Endothelial cell of umbilical vein (primary cell): ENCODE measurements around the gene ADCY2. TPM values are rescaled to one million over a fixed set of nuclear protein-coding genes. Genes with fewer than 3 reads are reported as not detected.

ENCODE experiments used
- BruUV-seq: library from RNA; stranded (reverse); fragments of 400-500 nt; replicated peaks from 2 replicates; lab custom pipeline; 2021; lab: Mats Ljungman, UMichigan
- CTCF ChIA-PET: fragments of 300-600, 350-600 bp; sonication (Branson Sonifier 250); formaldehyde crosslinking; loops from one replicate; lab custom pipeline; 2021; ENCODE audit warnings: antibody characterized with exemption, inconsistent platforms; lab: Charles Lee
- POLR2A ChIA-PET: fragments of 300-600, 350-600 bp; sonication (Branson Sonifier 250); formaldehyde crosslinking; loops from one replicate; lab custom pipeline; 2021; ENCODE audit warnings: antibody characterized with exemption, inconsistent platforms; lab: Charles Lee
- DNase-seq: peaks from one replicate; pipeline ENCODE4 v3.0.0-alpha.2; 2011; ENCODE audit warnings: low read depth, low spot score
- FAIRE-seq: peaks from 2 replicates; lab custom pipeline; 2011; peaks lifted over from hg19 to GRCh38; lab: Jason Lieb, UNC
- H2AFZ ChIP-seq: 2 replicates; pipeline ENCODE4 v1.6.0; 2012; ENCODE audit warnings: low read depth, low read length, control low read depth, inconsistent platforms
- H3K27ac ChIP-seq: 2 replicates; pipeline ENCODE4 v1.5.1; 2011; ENCODE audit warnings: low read depth, mild to moderate bottlenecking, control low read depth, low read length, moderate library complexity; ENCODE audit not compliant: insufficient read depth
- H3K27me3 ChIP-seq, 2 experiments: 2 replicates each; pipeline versions ENCODE4 v1.6.0 to v1.6.1; 2011; ENCODE audit warnings: low read length in 2 of 2, mixed read lengths in 1 of 2; ENCODE audit not compliant: control insufficient read depth in 2 of 2, insufficient read depth in 2 of 2
- H3K36me3 ChIP-seq, 2 experiments: 2 replicates in 1 of 2; 3 replicates in 1 of 2; pipeline ENCODE4 v1.5.1; 2011; ENCODE audit warnings: low read length in 2 of 2, mild to moderate bottlenecking in 1 of 2, moderate library complexity in 1 of 2; ENCODE audit not compliant: control insufficient read depth in 2 of 2, insufficient read depth in 2 of 2; ENCODE audit errors: extremely low read depth in 1 of 2
- H3K4me1 ChIP-seq: 3 replicates; pipeline ENCODE4 v1.5.1; 2011; ENCODE audit warnings: mild to moderate bottlenecking, low read length; ENCODE audit not compliant: control insufficient read depth, insufficient read depth; ENCODE audit errors: extremely low read depth
- H3K4me2 ChIP-seq: 2 replicates; pipeline ENCODE4 v1.6.1; 2011; ENCODE audit warnings: low read length, control low read depth, mixed read lengths; ENCODE audit not compliant: insufficient read depth
- H3K4me3 ChIP-seq, 3 experiments: fragments of 200-600 bp in 1 of 3; sonication (generic), shearing (Covaris generic) in 1 of 3; replicated peaks in 1 of 3; 2 replicates each; pipeline ENCODE4 v1.5.1; 2011 to 2016; ENCODE audit warnings: control low read depth in 3 of 3, low read length in 3 of 3, mild to moderate bottlenecking in 2 of 3, inconsistent platforms in 1 of 3, low read depth in 1 of 3, moderate library complexity in 1 of 3; ENCODE audit not compliant: insufficient read depth in 1 of 3
- H3K79me2 ChIP-seq: 2 replicates; pipeline ENCODE4 v1.6.0; 2012; ENCODE audit warnings: low read length, inconsistent platforms; ENCODE audit not compliant: control insufficient read depth, insufficient read depth
- H3K9ac ChIP-seq: replicated peaks from 2 replicates; pipeline ENCODE3; 2011; ENCODE audit warnings: low read length, control low read depth; ENCODE audit not compliant: insufficient read depth; ENCODE audit errors: extremely low read depth
- H3K9me1 ChIP-seq: replicated peaks from 3 replicates; pipeline ENCODE4 v1.6.0; 2011; ENCODE audit warnings: mild to moderate bottlenecking, low read length; ENCODE audit not compliant: control insufficient read depth, insufficient read depth; ENCODE audit errors: extremely low read depth
- H3K9me3 ChIP-seq: replicated peaks from 2 replicates; pipeline ENCODE4 v1.5.1; 2012; ENCODE audit warnings: low read length, inconsistent platforms; ENCODE audit not compliant: control insufficient read depth, insufficient read depth
- H4K20me1 ChIP-seq: replicated peaks from 2 replicates; pipeline ENCODE3; 2011; ENCODE audit warnings: mild to moderate bottlenecking, low read length; ENCODE audit not compliant: control insufficient read depth, insufficient read depth; ENCODE audit errors: extremely low read depth
- EZH2 ChIP-seq: IDR thresholded peaks from 2 replicates; pipeline ENCODE4 v1.6.1; 2012; ENCODE audit warnings: borderline replicate concordance, low read depth, mild to moderate bottlenecking, moderate library complexity, low read length, inconsistent platforms; ENCODE audit not compliant: severe bottlenecking
- FOS ChIP-seq: IDR thresholded peaks from 2 replicates; pipeline ENCODE4 v1.6.1; 2011; ENCODE audit warnings: mild to moderate bottlenecking, low read length, moderate library complexity, borderline replicate concordance; ENCODE audit not compliant: insufficient read depth
- GATA2 ChIP-seq: IDR thresholded peaks from 2 replicates; pipeline ENCODE4 v1.7.0; 2011; ENCODE audit warnings: low read depth, mild to moderate bottlenecking, moderate library complexity, mixed read lengths, low read length; ENCODE audit not compliant: insufficient read length, insufficient read depth
- JUN ChIP-seq: IDR thresholded peaks from 2 replicates; pipeline ENCODE4 v1.6.1; 2011; ENCODE audit warnings: borderline replicate concordance, low read depth; ENCODE audit not compliant: insufficient read length, insufficient read depth
- MYC ChIP-seq: IDR thresholded peaks from one replicate; pipeline ENCODE4 v1.6.1; 2011; ENCODE audit warnings: mild to moderate bottlenecking, low read depth, low read length
- POLR2A ChIP-seq: IDR thresholded peaks from 2 replicates; pipeline ENCODE4 v1.6.1; 2012; ENCODE audit warnings: low read depth, mild to moderate bottlenecking, control low read depth, low read length
- POLR2AphosphoS5 ChIP-seq: IDR thresholded peaks from 2 replicates; pipeline ENCODE4 v1.6.1; 2012; ENCODE audit warnings: low read depth, mild to moderate bottlenecking, control low read depth, low read length, moderate library complexity; ENCODE audit not compliant: insufficient read depth
- dilution Hi-C: fragments of 300-500 bp; cut with MboI; formaldehyde crosslinking; loops from one replicate; pipeline ENCODE4 v1.15.0; 2019; ENCODE audit warnings: low sequenced_read_pairs; ENCODE audit not compliant: extremely low pct_ligation_motif_present
- intact Hi-C: fragments of 100-400 bp; cut with micrococcal nuclease; formaldehyde crosslinking; loops from one replicate; pipeline ENCODE4 v1.10.0; 2022
- polyA plus RNA-seq, 4 experiments: library from polyadenylated mRNA; depleted of rRNA in 3 of 4; stranded (reverse) in 3 of 4; unstranded in 1 of 4; fragments of >200 nt; gene quantifications; 2 replicates each; pipeline versions ENCODE4 v1.2.1 to v1.2.3, GENCODE V29; 2011 to 2012; ENCODE audit warnings: missing spikeins in 1 of 4
- total RNA-seq: library from RNA; stranded (reverse); gene quantifications from 2 replicates; pipeline ENCODE4 v1.2.3, GENCODE V29; 2021
- TF ChIP-seq, protein P1 (sequence below): IDR thresholded peaks from 2 replicates; pipeline ENCODE4 v1.6.1; 2011; ENCODE audit not compliant: insufficient read depth, insufficient read length
- TF ChIP-seq, protein P2 (sequence below), 2 donors: IDR thresholded peaks; 1 replicate in 1 of 2; 2 replicates in 1 of 2; pipeline ENCODE4 v1.5.1; 2011; ENCODE audit warnings: low read length in 2 of 2, mild to moderate bottlenecking in 2 of 2, moderate library complexity in 2 of 2, control low read depth in 1 of 2, inconsistent platforms in 1 of 2, low read depth in 1 of 2; ENCODE audit not compliant: insufficient read depth in 1 of 2; ENCODE audit errors: extremely low read depth in 1 of 2

Gene ADCY2
- total and polyA plus RNA-seq, 2 donors (not counting 3 experiments of a cell fraction or from before 2014, with no cell fraction given) = under 0.01 TPM; not detected in 1

DNA sequence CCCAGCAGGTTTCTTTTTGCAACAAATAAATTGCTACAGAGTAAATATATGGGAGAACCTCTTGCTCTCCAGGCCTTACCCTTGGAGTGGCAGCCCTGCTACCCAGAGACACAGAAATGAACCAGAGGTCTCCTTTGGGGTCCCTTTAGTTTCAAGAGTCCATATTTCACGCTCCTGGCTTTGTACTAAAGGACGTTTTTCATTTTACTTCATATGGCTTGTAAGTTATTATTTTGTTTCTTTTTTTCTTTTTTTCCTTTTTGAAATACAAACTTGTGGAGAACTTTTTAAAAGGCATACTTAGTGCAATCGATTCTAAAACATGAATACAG, 3.3 kb upstream of the ADCY2 start:
- dilution Hi-C loops = no loop called here
- Histone ChIP-seq H3K4me1 (no peaks in the 10 kb centered on the region), H2AFZ (no peak overlapping the region), H3K9me1 (no peaks in the 10 kb centered on the region), H3K36me3 (no peaks in the 10 kb centered on the region), H3K27ac (no peak overlapping the region), H3K9ac (no peak overlapping the region), H3K4me2 (no peak overlapping the region), H3K4me3 (no peak overlapping the region), H3K27me3 (peaks cover 6 to 9% of the 10 kb centered on the region in 2 experiments), H3K79me2 (no peaks in the 10 kb centered on the region), H4K20me1 (no peaks in the 10 kb centered on the region), H3K9me3 (peaks cover 3% of the 10 kb centered on the region)
- FAIRE-seq (no peak), DNase-seq (no peak)
- CTCF ChIA-PET = no interaction called here
- no TSS peak for BruUV-seq
- intact Hi-C loops = no loop called here
- POLR2A ChIA-PET = no interaction called here
- no peak for TF ChIP-seq GATA2
- TF ChIP-seq POLR2AphosphoS5 = no peak
- TF ChIP-seq, protein P1, sequence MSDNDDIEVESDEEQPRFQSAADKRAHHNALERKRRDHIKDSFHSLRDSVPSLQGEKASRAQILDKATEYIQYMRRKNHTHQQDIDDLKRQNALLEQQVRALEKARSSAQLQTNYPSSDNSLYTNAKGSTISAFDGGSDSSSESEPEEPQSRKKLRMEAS = no peak
- TF ChIP-seq POLR2A = no peak
- TF ChIP-seq MYC = no peak
- no peak for TF ChIP-seq JUN
- no peak for TF ChIP-seq FOS
- no peak for TF ChIP-seq EZH2
- TF ChIP-seq, protein P2, sequence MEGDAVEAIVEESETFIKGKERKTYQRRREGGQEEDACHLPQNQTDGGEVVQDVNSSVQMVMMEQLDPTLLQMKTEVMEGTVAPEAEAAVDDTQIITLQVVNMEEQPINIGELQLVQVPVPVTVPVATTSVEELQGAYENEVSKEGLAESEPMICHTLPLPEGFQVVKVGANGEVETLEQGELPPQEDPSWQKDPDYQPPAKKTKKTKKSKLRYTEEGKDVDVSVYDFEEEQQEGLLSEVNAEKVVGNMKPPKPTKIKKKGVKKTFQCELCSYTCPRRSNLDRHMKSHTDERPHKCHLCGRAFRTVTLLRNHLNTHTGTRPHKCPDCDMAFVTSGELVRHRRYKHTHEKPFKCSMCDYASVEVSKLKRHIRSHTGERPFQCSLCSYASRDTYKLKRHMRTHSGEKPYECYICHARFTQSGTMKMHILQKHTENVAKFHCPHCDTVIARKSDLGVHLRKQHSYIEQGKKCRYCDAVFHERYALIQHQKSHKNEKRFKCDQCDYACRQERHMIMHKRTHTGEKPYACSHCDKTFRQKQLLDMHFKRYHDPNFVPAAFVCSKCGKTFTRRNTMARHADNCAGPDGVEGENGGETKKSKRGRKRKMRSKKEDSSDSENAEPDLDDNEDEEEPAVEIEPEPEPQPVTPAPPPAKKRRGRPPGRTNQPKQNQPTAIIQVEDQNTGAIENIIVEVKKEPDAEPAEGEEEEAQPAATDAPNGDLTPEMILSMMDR (IDR thresholded peaks at IDR 0.05; ENCODE audit: extremely low read depth in 1 of 2, insufficient read depth in 1 of 2, low read depth in 1 of 2, low read length in 2 of 2) = no peak
